ENCODE data around the gene UBXN1.

Gene UBXN1

DNA sequence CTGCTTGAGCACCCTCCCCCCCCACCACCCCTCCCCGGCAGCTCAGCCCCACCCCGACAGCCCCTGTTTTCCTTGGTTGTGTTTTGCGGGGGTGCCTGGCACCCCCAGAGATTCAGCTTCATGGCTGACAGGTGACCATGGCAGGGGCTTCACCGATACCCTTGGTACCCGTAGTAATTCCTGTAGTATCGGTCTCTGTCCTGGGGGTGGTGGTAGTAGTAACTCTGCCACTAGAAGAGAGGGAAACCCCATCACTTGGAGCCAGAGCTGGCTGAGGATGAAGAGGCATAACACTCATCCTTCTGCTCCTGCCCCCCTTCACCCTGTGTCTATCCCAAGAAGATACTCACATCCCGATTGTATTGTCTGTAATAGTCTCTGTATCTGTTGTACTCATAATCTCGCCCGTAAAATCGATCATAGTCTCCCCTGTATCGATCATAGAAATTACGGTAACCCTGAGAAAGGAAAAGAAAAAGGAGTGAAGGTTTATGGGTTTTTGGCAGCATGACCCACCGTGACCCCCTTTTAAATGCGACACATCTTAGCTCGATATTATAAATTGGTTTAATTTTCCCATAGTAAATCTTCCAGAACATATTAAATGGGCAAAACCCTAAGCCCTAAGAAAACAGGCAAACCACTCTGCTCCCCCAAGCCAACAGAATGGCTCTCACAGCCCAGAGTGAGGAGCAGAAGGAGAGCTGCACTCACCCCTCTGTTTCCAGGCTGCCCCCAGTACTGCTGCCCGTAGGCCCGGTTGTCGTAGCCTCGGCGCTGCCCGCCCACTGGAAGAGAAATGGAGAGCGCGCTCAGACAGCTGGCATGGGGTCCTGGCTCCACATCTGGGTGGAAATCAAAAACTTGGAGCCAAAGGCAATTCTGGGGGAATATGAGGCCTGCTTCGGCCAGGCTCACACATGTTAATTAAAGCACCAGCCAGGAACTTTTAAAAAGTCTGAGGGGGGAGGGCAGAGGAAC lies 36.6 kb upstream of the UBXN1 start:
- H3K4me2 ChIP-seq (ENCODE audit: low read depth, low read length, poor library complexity, severe bottlenecking): no peak overlapping the region
- H3K9me2 ChIP-seq (replicated peaks; ENCODE audit: insufficient read depth, low read length): no peaks in the 10 kb centered on the region
- H4K20me1 ChIP-seq (ENCODE audit: low read depth, low read length): no peaks in the 10 kb centered on the region
- TF ChIP-seq, protein P1, sequence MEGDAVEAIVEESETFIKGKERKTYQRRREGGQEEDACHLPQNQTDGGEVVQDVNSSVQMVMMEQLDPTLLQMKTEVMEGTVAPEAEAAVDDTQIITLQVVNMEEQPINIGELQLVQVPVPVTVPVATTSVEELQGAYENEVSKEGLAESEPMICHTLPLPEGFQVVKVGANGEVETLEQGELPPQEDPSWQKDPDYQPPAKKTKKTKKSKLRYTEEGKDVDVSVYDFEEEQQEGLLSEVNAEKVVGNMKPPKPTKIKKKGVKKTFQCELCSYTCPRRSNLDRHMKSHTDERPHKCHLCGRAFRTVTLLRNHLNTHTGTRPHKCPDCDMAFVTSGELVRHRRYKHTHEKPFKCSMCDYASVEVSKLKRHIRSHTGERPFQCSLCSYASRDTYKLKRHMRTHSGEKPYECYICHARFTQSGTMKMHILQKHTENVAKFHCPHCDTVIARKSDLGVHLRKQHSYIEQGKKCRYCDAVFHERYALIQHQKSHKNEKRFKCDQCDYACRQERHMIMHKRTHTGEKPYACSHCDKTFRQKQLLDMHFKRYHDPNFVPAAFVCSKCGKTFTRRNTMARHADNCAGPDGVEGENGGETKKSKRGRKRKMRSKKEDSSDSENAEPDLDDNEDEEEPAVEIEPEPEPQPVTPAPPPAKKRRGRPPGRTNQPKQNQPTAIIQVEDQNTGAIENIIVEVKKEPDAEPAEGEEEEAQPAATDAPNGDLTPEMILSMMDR (IDR thresholded peaks at IDR 0.05; ENCODE audit: insufficient read depth, low read length, poor library complexity, severe bottlenecking): no peak
- no peak for TF ChIP-seq EZH2phosphoT487 (conservative IDR thresholded peaks at IDR 0.05; ENCODE audit: low read length)
- no peak overlapping the region for H3K4me3 ChIP-seq (ENCODE audit: insufficient read depth, low read length, poor library complexity, severe bottlenecking)
- H3K27ac ChIP-seq (ENCODE audit: low read depth, low read length): no peak overlapping the region
- H3K9ac ChIP-seq (ENCODE audit: low read length): no peak overlapping the region
- peaks cover 15% of the 10 kb centered on the region for H3K79me2 ChIP-seq (ENCODE audit: insufficient read depth, low read length)
- H3K36me3 ChIP-seq (ENCODE audit: low read length): peaks cover 43% of the 10 kb centered on the region
- no peaks in the 10 kb centered on the region for H3K9me3 ChIP-seq (ENCODE audit: insufficient read depth, low read length)
- H3F3A ChIP-seq (ENCODE audit: insufficient read depth): peaks cover 13% of the 10 kb centered on the region
- no peak overlapping the region for H2AFZ ChIP-seq (ENCODE audit: low read depth, low read length, severe bottlenecking)
- H3K27me3 ChIP-seq (ENCODE audit: low read length): no peaks in the 10 kb centered on the region

GRCh38 chr11:62713343-62713742 lies 34.5 kb upstream of the UBXN1 start:
- Histone ChIP-seq H3K9me2 (replicated peaks; ENCODE audit: insufficient read depth, low read length) (no peaks in the 10 kb centered on the region), H3K4me2 (ENCODE audit: low read depth, low read length, poor library complexity, severe bottlenecking) (no peak overlapping the region), H3K9me3 (ENCODE audit: insufficient read depth, low read length) (no peaks in the 10 kb centered on the region), H3K79me2 (ENCODE audit: insufficient read depth, low read length) (peaks cover 15% of the 10 kb centered on the region), H3K27ac (ENCODE audit: low read depth, low read length) (no peak overlapping the region), H3K27me3 (ENCODE audit: low read length) (no peaks in the 10 kb centered on the region), H3K4me3 (ENCODE audit: insufficient read depth, low read length, poor library complexity, severe bottlenecking) (no peak overlapping the region), H3K9ac (ENCODE audit: low read length) (no peak overlapping the region), H2AFZ (ENCODE audit: low read depth, low read length, severe bottlenecking) (no peak overlapping the region), H3K36me3 (ENCODE audit: low read length) (peaks cover 35% of the 10 kb centered on the region), H3F3A (ENCODE audit: insufficient read depth) (peaks cover 13% of the 10 kb centered on the region), H4K20me1 (ENCODE audit: low read depth, low read length) (no peaks in the 10 kb centered on the region)
- TF ChIP-seq, protein P1 (IDR thresholded peaks at IDR 0.05; ENCODE audit: insufficient read depth, low read length, poor library complexity, severe bottlenecking): no peak
- TF ChIP-seq EZH2phosphoT487 (conservative IDR thresholded peaks at IDR 0.05; ENCODE audit: low read length): no peak

DNA sequence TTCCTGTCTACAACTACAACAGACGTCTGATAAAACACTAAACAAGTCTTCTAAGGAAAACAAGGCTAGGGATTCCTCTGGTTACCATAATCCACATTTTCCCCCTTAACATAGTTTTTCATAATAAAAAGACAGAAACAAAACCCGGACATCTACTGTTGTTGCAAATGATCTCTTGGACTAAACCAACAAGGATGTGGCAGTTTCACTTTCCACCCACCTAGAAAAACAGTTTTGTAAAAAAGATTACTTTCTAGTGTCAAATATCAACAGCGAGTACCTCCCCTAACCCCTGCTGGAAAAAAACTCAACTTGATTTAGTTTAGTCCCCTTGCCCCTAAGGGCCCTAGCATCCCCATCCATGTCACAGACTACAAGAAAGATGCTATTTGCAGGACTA lies 34.0 kb upstream of the UBXN1 start:
- H3K79me2 ChIP-seq (ENCODE audit: insufficient read depth, low read length): peaks cover 13% of the 10 kb centered on the region; the same call in 1 of the 2 replicates
- no peak overlapping the region for H3K4me2 ChIP-seq (ENCODE audit: low read depth, low read length, poor library complexity, severe bottlenecking)
- H3F3A ChIP-seq (ENCODE audit: insufficient read depth): peaks cover 15% of the 10 kb centered on the region
- H3K27me3 ChIP-seq (ENCODE audit: low read length): no peaks in the 10 kb centered on the region
- H4K20me1 ChIP-seq (ENCODE audit: low read depth, low read length): no peaks in the 10 kb centered on the region
- H3K4me3 ChIP-seq (ENCODE audit: insufficient read depth, low read length, poor library complexity, severe bottlenecking): no peak overlapping the region
- H3K36me3 ChIP-seq (ENCODE audit: low read length): peaks cover 32% of the 10 kb centered on the region
- TF ChIP-seq EZH2phosphoT487 (conservative IDR thresholded peaks at IDR 0.05; ENCODE audit: low read length): no peak
- TF ChIP-seq, protein P1 (IDR thresholded peaks at IDR 0.05; ENCODE audit: insufficient read depth, low read length, poor library complexity, severe bottlenecking): no peak
- H3K9me3 ChIP-seq (ENCODE audit: insufficient read depth, low read length): no peaks in the 10 kb centered on the region
- no peaks in the 10 kb centered on the region for H3K9me2 ChIP-seq (replicated peaks; ENCODE audit: insufficient read depth, low read length)
- no peak overlapping the region for H2AFZ ChIP-seq (ENCODE audit: low read depth, low read length, severe bottlenecking)
- no peak overlapping the region for H3K27ac ChIP-seq (ENCODE audit: low read depth, low read length)
- H3K9ac ChIP-seq (ENCODE audit: low read length): no peak overlapping the region
